Limb (tissue), 2 donors: ENCODE data around the gene CAV1.

ENCODE experiments used
- DNase-seq, 2 donors: peaks; one replicate each; pipeline ENCODE4 v3.0.0-alpha.2; 2016; ENCODE audit errors: extremely low spot score in 2 of 2

The CAV1 gene

GRCh38 chr7:116530107-116530820, 5.4 kb downstream of the CAV1 start:
- DNase-seq, result no peak

DNA sequence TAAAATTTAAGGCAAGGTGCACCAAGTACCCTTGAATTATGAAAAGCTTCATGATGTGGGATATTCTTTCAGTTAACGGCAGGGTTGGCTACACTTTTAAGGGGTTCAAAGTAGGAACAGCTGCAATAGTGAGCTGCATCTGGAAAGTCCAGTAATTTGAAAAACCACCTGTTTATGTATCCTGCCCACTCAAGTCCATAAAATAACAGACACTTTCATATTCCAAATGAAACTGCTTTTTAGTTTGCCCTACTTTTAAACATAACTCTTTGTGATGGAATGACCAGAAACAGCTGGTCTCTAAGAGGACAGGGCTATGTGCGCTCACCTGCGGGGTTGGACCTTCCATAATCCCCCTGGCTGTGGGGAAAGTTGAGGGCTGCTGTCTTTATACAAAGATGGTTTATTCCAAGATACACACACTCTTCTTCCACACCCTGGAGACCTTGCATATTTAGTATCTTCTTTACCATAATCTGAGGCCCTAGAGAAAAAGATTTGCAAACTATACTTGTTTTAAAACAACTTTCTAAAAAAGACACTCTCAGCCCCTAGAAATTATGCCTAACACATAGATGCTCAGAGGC, 7.4 kb downstream of the CAV1 start:
- no peak for DNase-seq

- no peak for DNase-seq
Measured at GRCh38 chr7:116534790-116535189, 10.0 kb downstream of the CAV1 start.

GRCh38 chr7:116535416-116535815, 10.6 kb downstream of the CAV1 start:
- no peak for DNase-seq

DNA sequence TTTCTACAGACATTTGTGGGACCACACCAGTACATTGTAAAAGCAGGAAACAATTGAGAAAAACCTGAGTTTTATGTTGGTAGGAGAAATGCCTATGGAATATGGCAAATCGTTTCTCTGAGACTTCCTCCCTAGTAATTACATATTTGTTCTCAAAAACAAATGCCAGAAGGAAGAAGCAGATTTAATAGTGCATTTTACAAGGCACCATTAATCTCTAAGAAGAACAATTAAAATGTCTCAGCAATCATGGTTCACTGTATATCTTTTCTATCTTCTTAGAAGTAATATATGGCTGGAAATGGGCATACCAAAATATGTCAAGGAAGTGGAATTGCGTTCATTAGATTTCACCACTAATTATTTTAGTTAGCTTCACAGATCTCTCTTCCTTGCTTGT, 13.3 kb downstream of the CAV1 start:
- no peak for DNase-seq

- DNase-seq, result no peak
Measured at GRCh38 chr7:116539879-116540278, 15.0 kb downstream of the CAV1 start.

- no peak for DNase-seq
Measured at GRCh38 chr7:116540743-116541142, 15.9 kb downstream of the CAV1 start.

- no peak for DNase-seq
Measured at GRCh38 chr7:116541951-116542350, 17.1 kb downstream of the CAV1 start.

- DNase-seq, result no peak
Measured at GRCh38 chr7:116542618-116543017, 17.8 kb downstream of the CAV1 start.

- DNase-seq, result no peak
Measured at GRCh38 chr7:116543664-116544063, 18.8 kb downstream of the CAV1 start.

DNA sequence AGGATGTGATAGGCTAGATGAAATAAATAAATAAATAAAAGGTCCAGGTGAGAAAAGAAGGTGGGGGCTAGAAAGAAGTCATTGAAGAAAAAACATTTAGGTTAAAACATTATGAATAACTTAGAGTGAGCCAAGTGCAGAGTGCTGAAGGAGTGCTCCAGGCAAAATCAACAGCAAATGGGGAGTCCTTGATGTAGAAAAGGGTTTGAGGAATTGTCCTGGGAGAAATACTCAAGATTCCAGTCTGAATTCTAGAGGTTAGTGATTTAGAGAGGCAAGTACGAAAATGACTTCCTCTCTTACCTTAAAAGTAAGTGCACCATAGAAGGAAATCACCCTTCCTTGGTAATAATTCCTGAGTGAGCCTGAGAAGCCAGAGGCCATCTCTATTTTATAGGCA, 19.7 kb downstream of the CAV1 start:
- no peak for DNase-seq

GRCh38 chr7:116545411-116545993, 20.7 kb downstream of the CAV1 start:
- no peak for DNase-seq

GRCh38 chr7:116546054-116546453, 21.2 kb downstream of the CAV1 start:
- DNase-seq, result no peak

DNA sequence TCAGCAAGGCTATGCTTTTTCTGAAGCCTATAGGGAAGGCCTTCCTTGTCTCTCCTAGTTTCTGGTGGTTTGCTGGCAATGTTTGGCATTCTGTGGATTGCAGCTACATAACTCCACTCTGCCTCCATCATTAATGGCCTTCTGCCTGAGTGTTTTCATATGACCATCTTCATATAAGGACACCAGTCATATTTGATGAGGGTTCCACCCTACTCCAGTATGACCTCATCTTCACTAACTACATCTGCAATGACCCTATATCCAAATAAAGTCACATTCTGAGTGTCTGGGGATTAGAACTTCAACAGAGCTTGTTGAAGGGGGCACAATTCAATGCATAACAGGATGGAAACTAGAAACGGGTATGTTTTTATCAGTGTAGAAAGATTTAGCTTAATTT, 22.1 kb downstream of the CAV1 start:
- no peak for DNase-seq

- DNase-seq, result no peak
Measured at GRCh38 chr7:116547347-116547746, 22.5 kb downstream of the CAV1 start.

GRCh38 chr7:116548506-116548905, 23.7 kb downstream of the CAV1 start:
- DNase-seq, result no peak

- no peak for DNase-seq
Measured at GRCh38 chr7:116549370-116549769, 24.5 kb downstream of the CAV1 start.

- no peak for DNase-seq
Measured at GRCh38 chr7:116551692-116552091, 26.9 kb downstream of the CAV1 start.

DNA sequence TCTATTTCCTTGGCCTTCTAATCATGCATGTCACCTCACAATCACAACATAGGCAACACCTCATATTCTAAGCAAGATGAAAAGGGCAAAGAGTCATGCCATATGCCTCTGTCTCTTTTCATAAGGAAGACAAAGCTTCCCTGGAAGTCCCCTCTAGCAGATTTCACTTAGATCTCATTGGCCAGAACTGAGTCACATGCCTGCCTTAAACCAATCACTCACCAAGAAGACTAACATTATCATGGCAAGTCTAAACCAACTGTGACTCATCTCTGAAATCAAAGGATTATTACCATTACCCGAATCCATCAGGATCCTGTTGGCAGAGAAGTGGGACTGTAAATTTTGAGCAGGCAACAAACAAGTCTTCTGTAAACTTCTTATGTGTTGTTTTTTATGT, 27.8 kb downstream of the CAV1 start:
- no peak for DNase-seq

DNA sequence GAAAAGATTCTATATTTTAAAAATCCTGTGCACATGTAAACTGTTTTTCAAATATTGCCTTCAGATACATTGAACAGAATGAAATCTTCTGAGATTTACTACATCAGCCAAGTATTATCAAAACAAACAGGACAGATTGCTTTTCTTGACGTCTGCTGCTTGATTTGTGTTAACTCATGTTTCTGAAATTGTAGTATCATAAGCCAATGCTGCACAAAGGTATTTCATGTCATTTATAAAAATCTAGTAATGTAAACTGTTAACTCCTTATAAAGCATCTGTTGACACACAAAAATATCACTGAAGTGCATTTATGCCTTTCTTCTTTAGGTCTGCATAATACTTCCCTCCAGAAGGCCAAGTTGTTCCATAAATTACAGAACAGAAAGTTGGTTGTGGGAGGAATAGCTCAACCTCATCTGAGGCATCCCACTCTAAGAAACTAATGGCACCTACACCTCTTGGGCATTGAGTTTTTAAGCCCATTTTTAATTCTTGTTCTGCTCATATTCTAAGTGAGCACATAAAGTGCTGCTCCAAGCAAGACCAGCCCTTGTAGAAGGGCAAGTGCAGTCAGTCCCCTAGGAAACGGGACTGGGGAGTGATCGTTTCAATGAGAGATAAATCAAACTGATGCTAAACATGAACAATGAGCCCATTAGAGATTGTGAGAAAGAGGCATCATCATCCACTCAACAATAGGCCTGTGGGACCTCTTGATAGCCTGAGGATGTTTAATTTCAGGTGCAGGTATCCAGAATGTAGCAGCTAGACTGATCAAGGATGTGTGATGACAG, 28.5 kb downstream of the CAV1 start:
- no peak for DNase-seq

- no peak for DNase-seq
Measured at GRCh38 chr7:116554436-116554835, 29.6 kb downstream of the CAV1 start.

DNA sequence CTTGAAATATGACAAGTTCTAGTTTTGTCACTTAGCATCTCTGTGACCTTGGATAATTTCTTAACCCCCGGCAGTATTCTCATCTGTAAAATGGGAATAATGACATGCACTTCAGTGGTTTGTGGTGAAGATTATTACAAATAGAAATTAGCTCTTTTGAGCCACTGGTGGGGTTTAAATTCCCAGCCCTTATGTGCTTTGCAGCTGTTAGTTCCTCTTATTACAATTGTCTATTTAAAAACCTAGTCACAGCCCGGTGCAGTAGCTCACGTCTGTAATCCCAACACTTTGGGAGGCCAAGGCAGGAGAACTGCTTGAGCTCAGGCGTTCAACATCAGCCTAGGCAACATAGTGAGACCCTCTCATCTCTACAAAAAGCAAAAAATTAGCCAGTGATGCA, 30.1 kb downstream of the CAV1 start:
- no peak for DNase-seq
